GM18909 (cell line): ENCODE data around the gene TIMELESS.
"Not testable (repeated sequence)": the region's sequence is repeated elsewhere in the genome, so short reads cannot be mapped to it uniquely, and the experiment has no call there.

Experiments
- ATAC-seq: cut with Tn5 transposase; IDR thresholded peaks from one replicate; pipeline ENCODE4 v1.9.1; 2021; ENCODE audit warnings: mild to moderate bottlenecking; ENCODE audit not compliant: unreplicated experiment, poor library complexity

The TIMELESS gene

DNA sequence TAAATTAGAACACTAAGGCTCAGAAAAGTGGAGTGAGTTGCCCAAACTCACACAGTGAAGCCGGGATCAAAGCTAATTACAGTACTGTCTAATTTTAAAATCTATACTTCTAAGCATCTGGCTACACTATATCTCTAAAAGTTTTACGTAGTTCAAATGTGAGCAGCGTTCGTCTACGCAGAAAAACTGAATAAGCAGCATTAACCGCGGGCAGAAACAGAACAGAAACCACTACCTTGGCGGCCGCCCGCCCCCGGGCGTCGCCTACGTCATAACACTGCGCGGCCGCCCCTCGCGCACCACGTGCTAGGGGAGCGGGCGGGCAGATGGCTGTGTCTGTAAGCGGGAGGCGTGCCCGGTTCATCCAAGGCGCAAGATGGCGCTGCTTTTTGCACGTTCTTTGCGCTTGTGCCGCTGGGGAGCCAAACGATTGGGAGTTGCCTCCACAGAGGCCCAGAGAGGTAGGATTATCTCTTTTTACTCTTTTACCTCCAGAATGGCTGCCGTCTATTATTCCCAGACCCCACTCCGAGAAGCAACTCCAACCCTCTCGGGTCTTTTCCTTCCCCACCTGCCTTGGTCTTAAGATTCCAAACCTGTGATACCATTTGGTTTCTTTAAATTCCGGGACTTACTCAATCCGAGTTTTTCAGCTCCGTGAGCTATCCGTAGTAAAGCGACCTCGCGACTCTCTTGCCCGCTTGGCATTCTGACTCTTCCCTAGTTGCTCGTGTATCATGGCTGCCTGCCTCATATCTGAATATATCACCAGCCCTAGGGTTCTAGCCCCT, 19.2 kb upstream of the TIMELESS start, which contains the start of gene SPRYD4:
Gene SPRYD4 (plus strand): TSS at position 363 of the 791 bp plus-strand sequence. CDS start 14 bp downstream, at position 377.
- ATAC-seq, result peak; percentile 91

DNA sequence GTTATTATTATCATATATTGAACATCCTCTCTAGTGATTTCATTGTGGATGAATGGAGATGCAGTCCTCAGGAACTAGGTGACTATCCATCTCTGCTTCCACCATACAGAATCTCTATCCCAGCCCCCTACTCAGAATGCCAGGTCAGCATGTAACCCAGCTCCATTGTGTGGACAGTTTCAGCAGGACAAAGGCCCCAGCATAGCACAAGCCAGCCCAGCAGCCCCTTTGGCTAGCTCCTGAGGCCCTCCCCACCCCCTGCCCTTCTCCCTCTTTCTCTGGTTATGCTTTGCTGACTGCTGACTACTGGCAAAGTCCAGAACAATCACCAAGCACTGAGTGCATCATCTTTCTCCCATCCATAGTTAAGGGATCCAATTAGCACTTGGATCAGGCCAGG, 13.3 kb upstream of the TIMELESS start:
- no peak for ATAC-seq

DNA sequence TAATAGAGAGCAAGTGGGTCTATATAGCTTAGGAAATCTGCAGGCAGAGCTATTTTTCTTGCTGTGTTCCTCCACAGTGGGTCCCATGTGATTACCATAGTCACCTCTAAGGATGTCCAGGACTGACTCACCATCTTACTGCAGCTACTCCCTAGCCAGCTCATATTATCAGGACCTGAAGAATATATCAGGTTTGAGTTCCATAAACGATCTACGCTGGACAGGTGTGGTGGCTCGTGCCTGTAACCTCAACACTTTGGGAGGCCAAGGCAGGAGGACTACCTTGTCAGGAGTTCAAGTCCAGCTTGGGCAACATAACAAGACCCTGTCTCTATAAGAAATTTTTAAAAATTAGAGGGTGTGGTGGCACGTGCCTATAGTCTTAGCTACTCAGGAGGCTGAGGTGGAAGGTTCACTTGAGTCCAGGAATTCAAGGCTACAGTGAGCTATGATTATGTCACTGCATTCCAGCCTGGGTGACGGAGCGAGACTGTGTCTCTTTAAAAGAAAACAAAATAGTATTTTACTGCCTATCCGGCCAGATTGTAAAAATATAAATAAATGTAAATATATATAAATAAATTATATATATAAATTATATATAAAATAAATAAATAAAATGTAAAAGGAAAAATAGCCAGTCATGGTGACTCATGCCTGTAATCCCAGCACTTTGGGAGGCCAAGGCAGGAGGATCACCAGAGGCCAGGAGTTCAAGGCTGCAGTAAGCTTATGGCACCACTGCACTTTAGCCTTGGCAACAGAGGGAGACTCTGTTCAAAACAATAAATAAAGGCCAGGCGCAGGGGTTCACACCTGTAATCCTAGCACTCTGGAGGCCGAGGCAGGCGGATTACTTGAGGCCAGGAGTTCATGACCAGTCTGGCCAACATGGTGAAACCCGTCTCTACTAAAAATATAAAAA, 12.3 kb upstream of the TIMELESS start:
- no peak for ATAC-seq

DNA sequence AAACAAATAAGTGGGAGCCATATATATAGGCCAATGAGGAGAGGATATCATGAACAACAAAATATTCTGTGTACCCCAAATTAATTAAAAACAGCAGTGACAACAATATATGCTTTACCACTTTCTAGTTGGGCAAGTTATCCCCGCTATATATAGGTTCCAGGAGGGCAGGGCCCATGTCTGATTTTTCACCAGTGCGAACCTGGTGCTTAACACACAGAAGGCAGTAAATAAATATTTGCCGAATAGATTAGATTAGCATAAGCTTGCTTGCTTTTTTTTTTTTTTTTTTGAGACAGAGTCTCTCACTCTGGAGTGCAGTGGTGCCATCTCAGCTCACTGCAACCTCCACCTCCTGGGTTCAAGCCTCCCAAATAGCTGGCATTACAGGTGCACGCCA, 8.6 kb upstream of the TIMELESS start:
- ATAC-seq, result no peak

DNA sequence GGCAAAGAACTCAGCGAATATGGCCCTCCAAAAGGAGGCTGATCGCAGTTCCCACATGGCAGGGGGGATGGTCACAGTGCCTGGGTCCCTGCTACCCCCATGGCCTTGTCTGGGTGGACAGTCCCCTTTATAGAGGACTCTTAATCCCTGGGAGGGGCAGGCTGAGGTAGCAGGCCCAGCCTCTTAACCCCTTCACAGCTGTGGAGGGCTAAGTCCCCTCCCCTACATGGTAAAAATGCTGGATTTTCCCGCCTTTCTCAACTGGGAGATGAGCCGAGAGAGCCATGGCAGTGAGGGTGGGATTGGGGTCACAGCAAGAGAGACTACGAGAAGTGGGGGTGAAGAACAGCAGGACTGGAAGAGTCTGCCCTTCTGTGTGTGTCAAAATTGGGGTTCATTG, 5.3 kb upstream of the TIMELESS start, which contains the start of gene MIP:
Gene MIP (minus strand): TSS at position 101 of the 400 bp plus-strand sequence. CDS start 44 bp downstream, at position 57.
- ATAC-seq, result no peak

DNA sequence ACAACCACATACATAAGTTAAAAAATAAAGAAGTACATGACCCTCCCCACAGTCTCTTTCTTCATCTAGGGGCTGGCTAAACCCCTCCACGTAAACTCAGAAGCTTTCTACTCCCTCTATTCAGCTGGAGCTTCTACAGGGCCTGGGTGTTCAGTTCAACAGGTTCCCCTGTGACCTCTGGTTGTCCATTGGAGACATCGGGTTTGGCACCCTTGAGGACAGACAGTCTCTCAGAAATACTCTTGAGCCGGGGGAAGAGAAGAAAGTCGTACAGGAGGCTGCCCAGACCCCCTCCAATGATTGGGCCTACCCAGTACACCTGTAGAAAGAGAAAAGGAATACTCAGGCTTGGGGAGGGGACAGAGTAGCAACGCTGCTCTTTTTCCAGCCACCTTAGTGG, 1.9 kb upstream of the TIMELESS start:
- no peak for ATAC-seq

DNA sequence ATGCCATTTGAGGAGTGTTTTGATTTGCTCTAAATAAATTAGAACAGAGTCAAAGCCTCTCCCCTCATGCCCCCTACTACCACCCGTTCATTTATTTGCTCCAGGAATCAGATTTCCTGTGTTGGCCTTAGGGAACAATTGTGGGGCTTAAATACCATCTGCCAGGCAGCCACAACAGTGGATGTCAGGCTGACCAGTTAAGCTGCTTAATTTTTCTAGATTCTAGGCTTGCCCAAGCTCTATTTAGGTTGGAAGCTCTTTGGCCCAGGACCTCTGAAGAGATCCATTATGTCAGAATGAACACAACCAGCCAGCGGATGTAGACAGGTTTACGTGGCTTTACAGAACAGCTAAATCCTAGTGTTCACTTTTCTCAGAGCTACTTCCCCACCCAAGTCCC, 1.0 kb upstream of the TIMELESS start:
- ATAC-seq, result no peak

DNA sequence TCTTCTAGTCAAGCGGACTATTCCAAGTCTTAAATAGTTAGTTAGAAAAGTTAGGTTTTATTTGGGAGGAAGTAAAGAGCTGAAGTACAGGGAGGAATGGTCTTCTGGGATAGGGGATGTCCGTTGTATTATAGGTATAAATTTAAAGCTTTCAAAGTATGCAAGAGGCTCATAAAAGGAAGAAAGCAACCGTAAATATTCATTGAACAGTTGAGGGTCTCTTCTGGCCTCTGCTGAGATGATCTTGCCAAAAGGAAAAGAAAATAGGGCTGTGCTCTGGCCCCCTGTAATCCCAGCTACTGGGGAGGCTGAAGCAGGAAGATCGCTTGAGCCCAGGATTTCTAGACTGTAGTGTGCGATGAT, 377 bp upstream of the TIMELESS start:
- no peak for ATAC-seq

DNA sequence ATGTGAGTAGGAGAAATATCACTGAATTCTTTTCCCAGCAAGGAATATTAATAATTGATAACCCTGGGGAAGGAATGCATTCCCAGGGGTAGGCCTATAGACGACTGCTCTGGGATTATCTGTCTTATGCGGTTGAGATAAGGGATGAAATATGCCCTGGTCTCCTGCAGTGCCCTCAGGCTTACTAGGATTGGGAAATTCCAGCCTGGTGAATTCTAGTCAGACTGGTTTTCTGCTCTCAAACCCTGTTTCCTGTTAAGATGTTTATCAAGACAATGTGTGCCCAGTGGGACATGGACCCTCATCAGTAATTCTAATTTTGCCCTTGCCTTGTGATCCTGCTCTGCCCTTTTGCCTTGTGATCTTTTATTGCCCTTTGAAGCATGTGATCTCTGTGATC, 6.0 kb downstream of the TIMELESS start:
- not testable (repeated sequence) for ATAC-seq

DNA sequence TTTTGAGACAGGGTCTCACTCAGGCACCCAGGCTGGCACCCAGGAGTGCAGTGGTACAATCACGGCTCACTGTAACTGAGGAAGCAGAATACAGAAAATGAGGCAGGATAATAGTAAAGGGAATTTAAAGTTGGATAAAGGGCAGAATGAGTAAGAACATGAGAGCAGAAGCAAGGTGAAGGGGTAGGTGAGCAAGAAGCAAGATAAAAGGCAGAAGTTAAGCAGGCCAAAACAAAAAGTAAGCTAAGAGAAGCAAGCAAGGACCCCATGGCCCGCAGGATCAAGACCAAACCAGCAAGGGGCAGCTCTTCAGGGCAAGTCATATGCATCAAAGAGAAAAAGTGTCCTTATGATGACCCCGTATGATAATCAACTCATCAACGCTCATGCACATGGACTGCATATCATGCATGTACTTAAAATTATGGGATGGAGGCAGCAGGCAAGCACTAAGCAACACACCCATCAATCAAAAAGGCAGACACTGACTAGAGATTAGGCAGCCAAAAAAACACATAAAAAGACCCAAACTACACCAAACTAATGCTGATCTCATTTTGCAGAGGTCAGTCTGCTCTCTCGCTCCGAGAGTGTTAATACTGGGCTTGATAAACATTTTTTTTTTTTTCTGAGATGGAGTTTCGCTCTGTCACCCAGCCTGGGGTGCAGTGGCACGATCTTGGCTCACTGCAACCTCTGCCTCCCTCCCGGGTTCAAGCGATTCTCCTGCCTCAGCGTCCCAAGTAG, 11.6 kb downstream of the TIMELESS start:
- no peak for ATAC-seq

DNA sequence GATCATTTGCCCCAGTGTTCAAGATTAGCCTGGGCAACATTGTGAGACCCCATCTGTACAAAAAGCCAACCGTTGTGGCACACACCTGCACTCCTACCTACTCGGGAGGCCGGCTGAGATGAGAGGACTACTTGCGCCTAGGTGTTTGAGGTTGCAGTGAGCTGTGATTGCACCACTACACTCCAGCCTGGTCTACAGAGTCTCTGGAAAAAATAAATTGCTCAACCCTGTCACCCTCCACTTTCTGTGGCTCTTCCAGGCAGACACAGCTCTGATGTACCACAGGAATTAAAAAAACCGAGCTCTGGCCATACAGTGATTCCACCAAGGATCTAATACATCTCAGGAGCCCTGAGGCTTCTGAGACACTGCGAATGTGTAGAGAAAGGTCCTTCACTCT, 14.4 kb downstream of the TIMELESS start:
- ATAC-seq, result no peak

DNA sequence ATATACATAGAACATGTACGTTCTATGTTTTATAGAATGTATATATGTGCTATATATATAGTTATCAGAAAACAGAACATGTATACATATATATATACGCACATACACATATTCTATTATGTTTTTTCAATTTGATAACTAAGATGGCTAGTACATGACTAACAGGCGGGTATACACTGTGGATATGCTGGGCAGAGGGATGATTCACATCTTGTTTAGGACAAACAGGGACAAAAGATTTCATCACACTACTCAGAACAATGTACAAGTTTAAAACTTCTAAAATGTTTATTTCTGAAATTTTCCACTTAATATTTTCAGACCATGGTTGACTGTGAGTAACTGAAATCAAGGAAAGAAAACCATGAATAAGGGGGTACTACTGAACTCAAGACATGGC, 17.4 kb downstream of the TIMELESS start:
- ATAC-seq, result no peak

DNA sequence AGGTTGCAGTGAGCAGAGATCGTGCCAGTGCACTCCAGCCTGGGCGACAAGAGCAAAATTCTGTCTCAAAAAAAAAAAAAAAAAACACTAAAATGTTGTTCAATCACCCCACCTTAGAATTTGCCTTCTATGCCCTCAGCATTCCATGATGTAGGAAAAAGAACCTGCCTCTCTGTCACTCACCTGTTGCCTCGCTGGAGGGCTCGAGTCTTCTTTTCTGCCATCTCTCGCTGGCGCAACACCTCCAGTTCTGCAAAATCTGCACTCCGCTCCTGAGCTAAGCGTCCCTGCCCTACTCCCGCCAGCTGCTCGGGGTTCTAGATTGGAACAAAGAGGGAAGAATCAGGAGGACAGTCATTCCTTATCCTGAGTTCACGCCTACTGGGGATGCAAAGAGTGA, 17.9 kb downstream of the TIMELESS start:
- no peak for ATAC-seq

DNA sequence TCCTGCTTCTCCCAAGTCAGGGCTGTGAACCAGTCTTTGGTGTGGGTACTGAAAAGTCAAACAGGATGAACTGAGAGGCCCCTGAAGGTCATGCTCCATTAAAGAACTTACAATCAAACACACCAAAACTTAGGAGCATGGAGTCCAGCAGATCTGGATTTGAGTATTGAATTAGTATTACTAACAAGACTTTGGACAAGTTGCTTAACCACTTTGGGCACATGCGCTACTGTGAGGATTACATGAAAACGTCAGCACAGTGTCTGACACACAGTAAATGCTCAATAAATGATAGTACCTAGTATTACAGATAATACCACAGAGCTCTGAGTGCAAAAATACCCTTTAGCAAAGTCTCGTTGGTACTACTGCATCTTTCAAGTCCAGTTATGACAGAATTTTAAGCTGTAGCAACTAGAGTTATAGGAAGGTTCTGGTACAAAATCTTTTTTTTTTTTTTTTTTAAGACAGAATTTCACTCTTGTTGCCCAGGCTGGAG, 23.2 kb downstream of the TIMELESS start:
- ATAC-seq, result no peak

DNA sequence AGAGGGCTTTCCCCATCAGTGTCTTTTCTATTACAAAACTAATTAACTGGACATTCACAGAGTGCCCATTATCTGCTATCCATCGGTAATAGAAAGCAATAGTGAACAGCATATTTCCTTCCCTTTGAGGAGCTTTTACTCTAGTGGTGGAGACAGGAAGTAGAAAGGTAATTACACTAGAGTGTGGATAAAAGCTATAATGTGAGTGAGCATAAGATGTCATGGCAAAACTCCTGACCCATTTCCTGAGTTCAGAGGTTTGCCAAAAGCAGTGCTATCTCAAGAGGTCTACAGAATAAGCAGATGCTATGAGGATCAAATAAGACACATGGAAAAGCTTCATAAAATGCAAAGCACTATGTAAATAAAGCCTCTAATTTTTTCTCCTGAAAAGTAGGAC, 24.0 kb downstream of the TIMELESS start:
- no peak for ATAC-seq

DNA sequence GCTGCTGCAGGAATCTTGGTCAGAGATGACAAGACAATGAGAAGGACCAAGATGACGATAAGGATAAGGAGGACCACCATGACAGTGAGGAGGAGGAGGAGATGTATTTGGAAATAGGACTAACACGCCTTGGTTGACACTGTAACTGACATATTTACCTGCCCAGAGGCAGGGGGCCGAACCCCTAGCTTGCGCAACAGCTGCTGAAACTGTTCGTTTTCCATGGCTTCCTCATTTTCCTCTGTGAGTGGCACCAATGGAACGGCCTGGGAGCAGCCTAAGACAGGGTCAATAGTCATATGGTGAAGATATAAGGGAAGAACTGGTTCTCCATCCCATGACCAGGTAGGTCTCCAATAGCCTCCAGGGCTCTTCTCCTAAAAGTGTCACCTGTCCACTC, 28.8 kb downstream of the TIMELESS start:
- no peak for ATAC-seq

DNA sequence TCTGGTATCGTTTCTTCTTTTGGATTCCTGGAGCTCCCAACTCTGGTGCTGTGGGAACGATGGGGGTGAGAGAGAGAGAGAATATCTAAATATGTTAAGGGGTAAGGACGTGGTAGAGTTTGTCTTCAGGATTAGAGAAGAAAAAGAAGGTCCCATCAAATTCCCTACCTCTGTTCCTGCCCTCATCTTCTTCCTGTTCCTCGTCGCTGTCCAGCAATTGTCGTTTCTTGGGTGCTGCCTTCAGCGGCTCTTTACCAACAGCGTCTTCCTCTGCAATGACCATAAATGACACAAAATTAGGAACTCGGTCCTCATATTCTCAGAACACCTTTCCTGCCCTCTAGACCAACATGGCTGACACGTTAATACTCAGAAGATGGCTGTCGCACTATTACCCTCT, 31.5 kb downstream of the TIMELESS start:
- no peak for ATAC-seq

DNA sequence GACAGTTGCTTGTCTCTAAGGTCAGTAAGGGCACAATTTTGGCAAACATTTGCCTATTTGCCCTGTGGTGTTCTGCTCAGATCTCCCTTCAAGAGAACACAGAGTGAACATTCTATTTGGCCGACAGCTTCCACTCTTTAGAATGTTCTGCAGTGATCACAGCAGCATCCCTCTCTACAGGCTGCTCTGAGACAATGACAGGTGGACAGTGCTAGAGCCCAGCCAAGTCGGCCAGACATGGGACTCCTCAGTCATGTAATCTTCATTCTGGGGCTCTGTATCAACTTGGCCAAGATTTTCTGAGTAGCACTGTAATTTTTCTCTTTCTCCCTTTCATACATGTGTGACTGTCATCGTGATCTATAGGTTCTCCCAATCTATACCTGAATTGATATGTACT, 34.8 kb downstream of the TIMELESS start:
- ATAC-seq, result no peak

DNA sequence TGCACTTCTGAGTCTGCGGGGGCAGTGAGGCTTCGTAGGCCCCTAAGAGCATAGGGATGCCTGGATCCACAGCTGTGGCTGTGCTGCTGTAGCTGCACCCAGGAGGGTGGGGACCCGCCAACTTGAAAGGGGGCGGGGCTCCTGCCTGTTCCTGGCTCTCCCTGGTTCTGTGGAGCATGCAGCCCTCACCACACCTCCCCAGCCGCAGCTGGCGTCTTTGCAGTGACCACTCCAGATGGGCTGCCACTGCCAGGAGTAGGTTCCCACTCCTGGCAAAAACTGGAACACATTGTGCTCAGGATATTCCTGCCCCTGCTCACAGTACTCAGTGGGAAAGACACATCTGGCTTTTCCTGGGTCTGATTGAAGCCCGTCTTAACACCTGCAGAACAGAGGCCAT, 35.8 kb downstream of the TIMELESS start:
- ATAC-seq, result no peak
